Neural progenitor cell (in vitro differentiated cells): ENCODE results near the gene COL11A2.

Experiments used
- CTCF ChIP-seq: fragments of 200-600 bp; sonication (generic); IDR thresholded peaks from 2 replicates; pipeline ENCODE4 v1.5.1; 2017; ENCODE audit warnings: antibody characterized with exemption, mild to moderate bottlenecking
- EZH2 ChIP-seq: fragments of 200-600 bp; sonication (generic); IDR thresholded peaks from 2 replicates; pipeline ENCODE4 v1.6.1; 2017; ENCODE audit warnings: antibody characterized with exemption, mild to moderate bottlenecking, moderate library complexity

DNA sequence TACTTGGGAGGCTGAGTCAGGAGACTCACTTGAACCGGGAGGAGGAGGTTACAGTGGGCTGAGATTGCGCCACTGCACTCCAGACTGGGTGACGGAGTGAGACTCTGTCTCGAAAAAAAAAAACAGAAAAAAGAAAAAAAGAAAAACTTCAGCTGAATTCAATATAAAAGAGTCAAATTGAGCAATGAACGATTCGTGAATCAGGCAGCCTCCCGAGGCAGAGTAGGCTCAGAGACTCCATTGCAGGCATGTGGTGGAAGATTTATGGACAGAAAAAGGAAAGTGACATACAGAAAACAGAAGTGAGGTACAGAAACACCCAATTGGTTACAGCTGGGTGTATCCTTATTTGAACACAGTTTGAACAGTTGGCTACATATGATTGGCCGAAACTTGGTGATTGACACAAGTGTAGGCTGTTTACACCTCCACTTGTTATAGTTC, 60.2 kb downstream of the COL11A2 start:
- TF ChIP-seq CTCF: no peak
- no peak for TF ChIP-seq EZH2
